ENCODE results near the gene IL4R.

GRCh38 chr16:27286451-27286850 is 27.3 kb upstream of the IL4R start:
- TF ChIP-seq, protein P1, sequence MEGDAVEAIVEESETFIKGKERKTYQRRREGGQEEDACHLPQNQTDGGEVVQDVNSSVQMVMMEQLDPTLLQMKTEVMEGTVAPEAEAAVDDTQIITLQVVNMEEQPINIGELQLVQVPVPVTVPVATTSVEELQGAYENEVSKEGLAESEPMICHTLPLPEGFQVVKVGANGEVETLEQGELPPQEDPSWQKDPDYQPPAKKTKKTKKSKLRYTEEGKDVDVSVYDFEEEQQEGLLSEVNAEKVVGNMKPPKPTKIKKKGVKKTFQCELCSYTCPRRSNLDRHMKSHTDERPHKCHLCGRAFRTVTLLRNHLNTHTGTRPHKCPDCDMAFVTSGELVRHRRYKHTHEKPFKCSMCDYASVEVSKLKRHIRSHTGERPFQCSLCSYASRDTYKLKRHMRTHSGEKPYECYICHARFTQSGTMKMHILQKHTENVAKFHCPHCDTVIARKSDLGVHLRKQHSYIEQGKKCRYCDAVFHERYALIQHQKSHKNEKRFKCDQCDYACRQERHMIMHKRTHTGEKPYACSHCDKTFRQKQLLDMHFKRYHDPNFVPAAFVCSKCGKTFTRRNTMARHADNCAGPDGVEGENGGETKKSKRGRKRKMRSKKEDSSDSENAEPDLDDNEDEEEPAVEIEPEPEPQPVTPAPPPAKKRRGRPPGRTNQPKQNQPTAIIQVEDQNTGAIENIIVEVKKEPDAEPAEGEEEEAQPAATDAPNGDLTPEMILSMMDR (IDR thresholded peaks at IDR 0.05) = no peak
- TF ChIP-seq POLR2A (IDR thresholded peaks at IDR 0.05) = no peak

Measured in right lobe of liver (tissue), 4 donors.